ENCODE measurements around the gene MMAA.

DNA sequence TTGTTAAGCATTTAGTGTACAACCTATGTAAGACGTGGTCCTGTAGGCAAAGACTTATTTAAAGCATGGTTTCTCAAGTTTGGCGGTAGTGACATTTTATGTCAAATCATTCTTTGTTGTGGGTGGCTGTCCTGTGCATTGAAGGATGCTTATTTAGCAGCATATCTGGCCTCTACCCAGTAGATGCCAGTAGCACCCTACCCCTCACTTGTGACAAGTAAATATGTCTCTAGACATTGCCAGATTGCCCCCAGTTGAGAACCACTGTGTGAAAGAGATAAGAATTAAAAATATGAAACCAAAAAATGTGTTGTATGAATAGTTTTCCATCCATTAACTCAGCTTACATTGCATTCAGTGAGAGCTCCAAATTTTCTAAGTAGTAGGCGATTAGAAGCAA, 25.5 kb downstream of the MMAA start:
- no peak for TF ChIP-seq ZNF423 (tag by site-specific recombination; IDR thresholded peaks at IDR 0.05)
- no peak for TF ChIP-seq ZNF324 (tag by site-specific recombination; IDR thresholded peaks at IDR 0.05)
- TF ChIP-seq, protein P1, sequence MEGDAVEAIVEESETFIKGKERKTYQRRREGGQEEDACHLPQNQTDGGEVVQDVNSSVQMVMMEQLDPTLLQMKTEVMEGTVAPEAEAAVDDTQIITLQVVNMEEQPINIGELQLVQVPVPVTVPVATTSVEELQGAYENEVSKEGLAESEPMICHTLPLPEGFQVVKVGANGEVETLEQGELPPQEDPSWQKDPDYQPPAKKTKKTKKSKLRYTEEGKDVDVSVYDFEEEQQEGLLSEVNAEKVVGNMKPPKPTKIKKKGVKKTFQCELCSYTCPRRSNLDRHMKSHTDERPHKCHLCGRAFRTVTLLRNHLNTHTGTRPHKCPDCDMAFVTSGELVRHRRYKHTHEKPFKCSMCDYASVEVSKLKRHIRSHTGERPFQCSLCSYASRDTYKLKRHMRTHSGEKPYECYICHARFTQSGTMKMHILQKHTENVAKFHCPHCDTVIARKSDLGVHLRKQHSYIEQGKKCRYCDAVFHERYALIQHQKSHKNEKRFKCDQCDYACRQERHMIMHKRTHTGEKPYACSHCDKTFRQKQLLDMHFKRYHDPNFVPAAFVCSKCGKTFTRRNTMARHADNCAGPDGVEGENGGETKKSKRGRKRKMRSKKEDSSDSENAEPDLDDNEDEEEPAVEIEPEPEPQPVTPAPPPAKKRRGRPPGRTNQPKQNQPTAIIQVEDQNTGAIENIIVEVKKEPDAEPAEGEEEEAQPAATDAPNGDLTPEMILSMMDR (tag by site-specific recombination; IDR thresholded peaks at IDR 0.05) = 0 out of 2 replicates have a peak, but pooled peaks have one; percentile 12
- TF ChIP-seq KLF16 (tag by site-specific recombination; IDR thresholded peaks at IDR 0.05) = no peak
- TF ChIP-seq, protein P2, sequence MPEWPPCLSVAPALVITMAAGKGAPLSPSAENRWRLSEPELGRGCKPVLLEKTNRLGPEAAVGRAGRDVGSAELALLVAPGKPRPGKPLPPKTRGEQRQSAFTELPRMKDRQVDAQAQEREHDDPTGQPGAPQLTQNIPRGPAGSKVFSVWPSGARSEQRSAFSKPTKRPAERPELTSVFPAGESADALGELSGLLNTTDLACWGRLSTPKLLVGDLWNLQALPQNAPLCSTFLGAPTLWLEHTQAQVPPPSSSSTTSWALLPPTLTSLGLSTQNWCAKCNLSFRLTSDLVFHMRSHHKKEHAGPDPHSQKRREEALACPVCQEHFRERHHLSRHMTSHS (tag by site-specific recombination; IDR thresholded peaks at IDR 0.05) = no peak
- TF ChIP-seq ZNF175 (tag by site-specific recombination; IDR thresholded peaks at IDR 0.05) = no peak

Measured in HEK293 (cell line).